GM10248 (cell line): Measurements from ENCODE around the gene PPM1M.
A peak's percentile ranks its signal among the peaks of the same experiment; 100 is the strongest.

Source experiments
- CTCF ChIA-PET: fragments of 300-600 bp; sonication (Branson Sonifier 250); formaldehyde crosslinking; extraction: SDS; loops from one replicate; lab custom pipeline; 2021; ENCODE audit warnings: antibody characterized with exemption; lab: Yijun Ruan, JAX
- POLR2A ChIA-PET: fragments of 350-650 bp; sonication (Branson Sonifier 250); formaldehyde crosslinking; extraction: SDS; loops from one replicate; lab custom pipeline; 2020; ENCODE audit warnings: antibody characterized with exemption; lab: Yijun Ruan, JAX
- DNase-seq: peaks from one replicate; pipeline ENCODE4 v3.0.0; 2012; ENCODE audit errors: extremely low spot score
- CTCF ChIP-seq: IDR thresholded peaks from 2 replicates; pipeline ENCODE4 v1.5.1; 2012; ENCODE audit warnings: mild to moderate bottlenecking, low read depth; ENCODE audit errors: extremely low read depth, missing control alignments, control extremely low read depth

The PPM1M gene

GRCh38 chr3:52253314-52254304 lies 8.1 kb downstream of the PPM1M start:
- POLR2A ChIA-PET, result interaction anchor here (0.5 to 1.4 kb wide), 11 partner anchors 9 to 414 kb away, joined by 3 to 5 read pairs (median 3); partner anchors contain the start of gene TWF2
- TF ChIP-seq CTCF, result no peak
- DNase-seq, result peak; percentile 91
- CTCF ChIA-PET, result interaction anchor here (0.9 to 5.1 kb wide), 13 partner anchors 10 to 252 kb away, joined by 3 to 31 read pairs (median 6); partner anchors contain the start of gene WDR82

- ChIA-PET CTCF (interaction anchor here (1.1 to 5.1 kb wide), 5 partner anchors 11 to 31 kb away, joined by 3 to 31 read pairs (median 7); no protein-coding TSS in a partner anchor), POLR2A (interaction anchor here (0.5 kb wide), 1 partner anchor 413 kb away, joined by 3 read pairs; no protein-coding TSS in a partner anchor)
- no peak for TF ChIP-seq CTCF
- no peak for DNase-seq
Measured at GRCh38 chr3:52254608-52255007, 9.0 kb downstream of the PPM1M start.

GRCh38 chr3:52256159-52256558 lies 10.6 kb downstream of the PPM1M start:
- TF ChIP-seq CTCF, result no peak
- DNase-seq, result no peak
- CTCF ChIA-PET, result interaction anchor here (1.0 to 1.7 kb wide), 7 partner anchors 11 to 35 kb away, joined by 3 to 7 read pairs (median 3); no protein-coding TSS in a partner anchor
- POLR2A ChIA-PET, result no interaction called here

- POLR2A ChIA-PET, result no interaction called here
- no peak for DNase-seq
- CTCF ChIA-PET, result interaction anchor here (1.0 to 1.7 kb wide), 5 partner anchors 10 to 36 kb away, joined by 3 to 6 read pairs (median 3); no protein-coding TSS in a partner anchor
- no peak for TF ChIP-seq CTCF
Measured at GRCh38 chr3:52256622-52257021, 11.1 kb downstream of the PPM1M start.

- no peak for DNase-seq
- CTCF ChIA-PET, result interaction anchor here (1.0 to 4.3 kb wide), 5 partner anchors 10 to 26 kb away, joined by 3 to 17 read pairs (median 4); partner anchors contain the start of gene WDR82
- POLR2A ChIA-PET, result no interaction called here
- TF ChIP-seq CTCF, result no peak
Measured at GRCh38 chr3:52257911-52258310, 12.4 kb downstream of the PPM1M start.

- POLR2A ChIA-PET, result interaction anchor here (0.9 kb wide), 1 partner anchor 39 kb away, joined by 3 read pairs; no protein-coding TSS in a partner anchor
- no peak for TF ChIP-seq CTCF
Measured at GRCh38 chr3:52259035-52259434, 13.5 kb downstream of the PPM1M start.

More at GRCh38 chr3:52259035-52259434, 13.5 kb downstream of the PPM1M start:
- no peak for DNase-seq
- CTCF ChIA-PET, result interaction anchor here (1.1 to 4.3 kb wide), 9 partner anchors 9 to 83 kb away, joined by 3 to 17 read pairs (median 4); partner anchors contain the start of genes TLR9 and WDR82
